Mucosa of rectum (tissue), 2 donors: ENCODE data around the gene CCDC83.
"Not testable (repeated sequence)": the region's sequence is repeated elsewhere in the genome, so short reads cannot be mapped to it uniquely, and the experiment has no call there.

Experiments used
- H3K27ac ChIP-seq, 2 donors: one replicate each; pipeline ENCODE4 v1.7.0; 2013; ENCODE audit warnings: inconsistent platforms in 2 of 2, low read depth in 2 of 2, low read length in 2 of 2
- H3K27me3 ChIP-seq, 2 donors: one replicate each; pipeline ENCODE4 v1.7.0; 2013; ENCODE audit warnings: low read length in 2 of 2; ENCODE audit not compliant: control insufficient read depth in 2 of 2, insufficient read depth in 2 of 2
- H3K36me3 ChIP-seq, 2 donors: one replicate each; pipeline ENCODE4 v1.7.0; 2013; ENCODE audit warnings: low read length in 2 of 2; ENCODE audit not compliant: control insufficient read depth in 2 of 2, insufficient read depth in 2 of 2
- H3K4me1 ChIP-seq, 2 donors: one replicate each; pipeline ENCODE4 v1.7.0; 2013; ENCODE audit warnings: low read length in 2 of 2, mild to moderate bottlenecking in 1 of 2; ENCODE audit not compliant: control insufficient read depth in 2 of 2, insufficient read depth in 2 of 2
- H3K4me3 ChIP-seq, 2 donors: one replicate each; pipeline ENCODE4 v1.7.0; 2013; ENCODE audit warnings: low read length in 2 of 2
- H3K9ac ChIP-seq, 2 donors: one replicate each; pipeline ENCODE4 v1.7.0; 2013; ENCODE audit warnings: low read length in 2 of 2, low read depth in 1 of 2, mild to moderate bottlenecking in 1 of 2
- H3K9me3 ChIP-seq, 2 donors: one replicate each; pipeline ENCODE4 v1.7.0; 2013; ENCODE audit warnings: low read length in 2 of 2; ENCODE audit not compliant: control insufficient read depth in 2 of 2
- donor health status: healthy.
- donor health status: Normal muscosa, but diverticular disease.

Gene CCDC83

GRCh38 chr11:85831050-85831449 is 24.1 kb upstream of the CCDC83 start:
- Histone ChIP-seq H3K27ac (peak overlapping the region in 1 of 2 donors; percentile 34), H3K27me3 (no peaks in the 10 kb centered on the region), H3K4me1 (peaks cover 3 to 32% of the 10 kb centered on the region in 2 donors), H3K36me3 (no peaks in the 10 kb centered on the region), H3K9me3 (peaks cover 0 to 4% of the 10 kb centered on the region in 2 donors), H3K4me3 (no peak overlapping the region), H3K9ac (no peak overlapping the region)

DNA sequence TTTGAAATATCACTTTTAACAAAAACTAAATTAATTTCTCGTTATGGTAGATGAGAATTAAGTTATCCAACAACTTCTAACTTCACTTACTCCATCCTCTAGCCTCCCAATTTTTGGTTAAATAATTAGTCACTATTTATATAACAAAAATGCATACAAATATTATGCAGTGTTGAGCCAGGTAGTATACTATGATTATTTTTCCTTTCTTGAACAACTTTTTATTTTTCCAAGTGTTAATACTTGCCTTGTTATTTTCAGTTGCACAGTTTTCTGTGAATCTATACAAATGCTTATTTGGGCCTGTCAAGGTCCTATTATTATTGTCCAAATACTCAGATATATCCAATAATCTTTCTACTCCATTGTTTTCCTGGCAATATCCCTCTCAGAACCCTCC is 19.9 kb upstream of the CCDC83 start:
- Histone ChIP-seq H3K27me3 (no peaks in the 10 kb centered on the region), H3K4me1 (peaks cover 0 to 9% of the 10 kb centered on the region in 2 donors), H3K4me3 (no peak overlapping the region), H3K9me3 (peaks cover 0 to 4% of the 10 kb centered on the region in 2 donors), H3K36me3 (no peaks in the 10 kb centered on the region), H3K27ac (no peak overlapping the region), H3K9ac (no peak overlapping the region)

- peaks cover 0 to 7% of the 10 kb centered on the region in 2 donors for H3K4me1 ChIP-seq
- no peak overlapping the region for H3K27ac ChIP-seq
- no peaks in the 10 kb centered on the region for H3K27me3 ChIP-seq
- H3K9ac ChIP-seq: no peak overlapping the region
- H3K4me3 ChIP-seq: no peak overlapping the region
- H3K9me3 ChIP-seq: peaks cover 0 to 4% of the 10 kb centered on the region in 2 donors
- H3K36me3 ChIP-seq: no peaks in the 10 kb centered on the region
These were observed 19.5 kb upstream of the CCDC83 start for GRCh38 chr11:85835729-85836128.

DNA sequence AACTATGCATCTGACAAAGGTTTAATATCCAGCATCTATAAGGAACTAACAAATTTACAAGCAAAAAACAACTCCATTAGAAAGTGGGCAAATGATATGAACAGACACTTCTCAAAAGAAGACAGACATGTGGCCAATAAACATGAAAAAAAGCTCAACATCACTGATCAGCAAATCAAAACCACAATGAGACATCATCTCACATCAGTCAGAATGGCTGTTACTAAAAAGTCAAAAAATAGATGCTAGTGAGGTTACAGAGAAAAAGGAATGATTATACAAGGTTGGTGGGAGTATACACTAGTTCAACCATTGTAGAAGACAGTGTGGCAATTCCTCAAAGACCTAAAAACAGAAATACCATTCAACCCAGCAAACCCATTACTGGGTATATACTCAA is 14.3 kb upstream of the CCDC83 start:
- not testable (repeated sequence) for H3K9ac ChIP-seq, H3K27ac ChIP-seq, H3K4me3 ChIP-seq, H3K27me3 ChIP-seq, H3K9me3 ChIP-seq, H3K4me1 ChIP-seq, H3K36me3 ChIP-seq

DNA sequence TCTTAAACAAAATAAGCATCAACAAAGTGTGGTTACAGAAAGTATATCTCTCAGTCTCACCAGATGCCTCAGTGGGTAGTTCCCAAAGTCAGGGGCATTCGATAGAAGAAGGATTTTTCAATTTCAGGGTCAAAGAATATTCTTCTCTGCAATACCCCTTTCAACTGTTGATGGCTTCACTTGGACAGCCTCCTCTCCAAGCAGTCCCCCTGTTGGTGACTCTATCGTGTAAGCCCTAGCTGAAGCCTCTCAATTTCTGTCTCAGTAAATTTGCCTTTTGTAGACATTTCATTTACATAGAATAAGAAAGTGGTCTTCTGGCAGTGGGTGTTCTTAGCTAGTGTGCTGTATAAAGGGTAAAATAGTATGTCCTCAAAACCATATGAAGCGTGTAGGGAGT is 11.3 kb upstream of the CCDC83 start:
- Histone ChIP-seq H3K27me3 (no peaks in the 10 kb centered on the region), H3K36me3 (no peaks in the 10 kb centered on the region), H3K4me3 (no peak overlapping the region), H3K9ac (no peak overlapping the region), H3K4me1 (no peaks in the 10 kb centered on the region), H3K27ac (no peak overlapping the region), H3K9me3 (no peaks in the 10 kb centered on the region)

GRCh38 chr11:85844439-85845123 is 10.6 kb upstream of the CCDC83 start:
- H3K4me3 ChIP-seq: no peak overlapping the region
- no peak overlapping the region for H3K9ac ChIP-seq
- H3K4me1 ChIP-seq: no peaks in the 10 kb centered on the region
- H3K27me3 ChIP-seq: no peaks in the 10 kb centered on the region
- no peaks in the 10 kb centered on the region for H3K36me3 ChIP-seq
- no peak overlapping the region for H3K27ac ChIP-seq
- no peaks in the 10 kb centered on the region for H3K9me3 ChIP-seq

GRCh38 chr11:85845124-85845631 is 10.0 kb upstream of the CCDC83 start:
- H3K4me3 ChIP-seq: no peak overlapping the region
- no peak overlapping the region for H3K9ac ChIP-seq
- H3K27ac ChIP-seq: no peak overlapping the region
- no peaks in the 10 kb centered on the region for H3K27me3 ChIP-seq
- H3K9me3 ChIP-seq: no peaks in the 10 kb centered on the region
- no peaks in the 10 kb centered on the region for H3K4me1 ChIP-seq
- H3K36me3 ChIP-seq: no peaks in the 10 kb centered on the region

DNA sequence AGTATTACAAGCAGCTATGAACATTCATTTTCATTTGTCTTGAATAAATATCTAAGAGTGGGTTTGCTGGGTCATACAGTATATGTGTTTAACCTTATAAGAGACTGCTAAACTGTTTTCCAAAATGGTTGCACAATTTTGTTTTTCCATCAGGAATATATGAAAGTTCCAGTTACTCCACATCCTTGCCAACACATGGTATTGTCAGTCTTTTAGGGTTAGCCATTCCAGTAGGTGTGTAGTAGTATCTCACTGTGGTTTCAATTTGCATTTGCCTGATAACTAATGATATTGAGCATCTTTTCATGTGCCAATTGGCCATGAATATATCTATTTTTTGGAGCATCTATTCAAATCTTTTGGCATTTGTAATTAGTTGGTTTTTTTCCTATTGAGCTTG is 7.7 kb upstream of the CCDC83 start:
- no peaks in the 10 kb centered on the region for H3K4me1 ChIP-seq
- H3K9ac ChIP-seq: no peak overlapping the region
- no peaks in the 10 kb centered on the region for H3K27me3 ChIP-seq
- H3K9me3 ChIP-seq: no peaks in the 10 kb centered on the region
- H3K4me3 ChIP-seq: no peak overlapping the region
- H3K36me3 ChIP-seq: no peaks in the 10 kb centered on the region
- no peak overlapping the region for H3K27ac ChIP-seq

DNA sequence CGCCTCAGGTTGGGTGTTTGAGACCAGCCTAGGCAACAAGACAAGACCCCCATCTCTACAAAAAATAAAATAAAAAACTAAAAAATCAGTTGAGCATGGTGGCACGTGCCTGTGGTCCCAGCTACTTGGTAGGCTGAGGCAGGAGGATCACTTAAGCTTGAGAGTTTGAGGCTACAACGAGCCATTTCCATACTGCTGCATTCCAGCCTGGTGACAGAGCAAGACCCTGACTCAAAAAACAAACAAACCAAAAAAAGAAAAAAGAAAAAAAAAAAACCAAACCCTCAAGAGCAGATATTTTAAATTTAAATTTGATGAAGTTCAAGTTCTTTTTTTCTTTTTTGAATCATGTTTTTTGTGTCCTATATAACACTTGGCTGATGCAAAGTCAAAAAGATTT is 7.2 kb upstream of the CCDC83 start:
- H3K27me3 ChIP-seq: no peaks in the 10 kb centered on the region
- H3K4me3 ChIP-seq: no peak overlapping the region

DNA sequence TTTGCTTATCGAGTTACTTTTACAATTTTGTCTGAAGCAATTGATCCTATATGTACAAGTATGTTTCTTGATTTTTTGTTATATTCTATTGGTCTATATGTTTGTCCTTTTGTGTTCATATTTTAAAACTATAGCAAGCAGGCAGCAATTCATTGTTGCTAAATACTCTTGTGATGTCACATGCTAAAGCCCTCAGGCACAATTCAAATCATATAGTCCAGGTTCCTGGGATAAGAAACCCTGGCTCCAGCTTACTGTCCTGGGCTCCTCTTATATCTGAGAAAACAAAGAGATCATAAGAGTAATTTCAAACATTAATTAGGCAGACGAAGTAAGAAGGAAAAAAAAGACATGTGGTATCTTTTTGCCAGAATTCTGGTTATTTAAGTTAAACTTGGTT is 6.6 kb upstream of the CCDC83 start:
- Histone ChIP-seq H3K4me1 (no peaks in the 10 kb centered on the region), H3K4me3 (no peak overlapping the region), H3K27me3 (no peaks in the 10 kb centered on the region), H3K9me3 (no peaks in the 10 kb centered on the region), H3K36me3 (no peaks in the 10 kb centered on the region), H3K27ac (no peak overlapping the region), H3K9ac (no peak overlapping the region)

More for the DNA sequence above, 7.2 kb upstream of the CCDC83 start:
- Histone ChIP-seq H3K4me1 (no peaks in the 10 kb centered on the region), H3K27ac (no peak overlapping the region), H3K9me3 (no peaks in the 10 kb centered on the region), H3K36me3 (no peaks in the 10 kb centered on the region), H3K9ac (no peak overlapping the region)
